Lower leg skin (tissue), 3 donors: Measurements from ENCODE around the gene GSTM4.
A peak's percentile ranks its signal among the peaks of the same experiment; 100 is the strongest.

Experiments used
- CTCF ChIP-seq, 3 donors: fragments of 450-650 bp; IDR thresholded peaks; one replicate each; pipeline ENCODE4 v1.5.1; 2016; ENCODE audit warnings: antibody characterized with exemption in 3 of 3, mild to moderate bottlenecking in 3 of 3, moderate library complexity in 2 of 3
- POLR2A ChIP-seq, 2 donors: fragments of 450-650 bp; IDR thresholded peaks; one replicate each; pipeline ENCODE4 v1.6.1; 2016 to 2017; ENCODE audit warnings: antibody characterized with exemption in 2 of 2, mild to moderate bottlenecking in 1 of 2, moderate library complexity in 1 of 2

GRCh38 chr1:109643385-109644230, 12.3 kb upstream of the GSTM4 start:
- TF ChIP-seq CTCF (IDR thresholded peaks at IDR 0.05) (peak in 1 of 3 donors; percentile 54), POLR2A (IDR thresholded peaks at IDR 0.05) (no peak)
